ENCODE measurements around the gene NRF1. TPM values are rescaled to one million over a fixed set of nuclear protein-coding genes. Genes with fewer than 3 reads are reported as not detected.

The NRF1 gene
- total and polyA plus RNA-seq, 9 donors, result 11.5 to 33.5 (median 21.7) TPM

- Histone ChIP-seq H3K9me3 (no peaks in the 10 kb centered on the region), H3K4me1 (ENCODE audit: insufficient read depth) (peaks cover 8% of the 10 kb centered on the region), H3K27ac (no peak overlapping the region), H3K27me3 (peaks cover 14% of the 10 kb centered on the region), H3K36me3 (no peaks in the 10 kb centered on the region), H3K4me3 (no peak overlapping the region)
- intact Hi-C loops (cut with DNase I), result no loop called here
- DNase-seq, result no peak
- TF ChIP-seq EP300 (IDR thresholded peaks at IDR 0.05) (no peak), POLR2A (IDR thresholded peaks at IDR 0.05) (no peak), CTCF (IDR thresholded peaks at IDR 0.05) (no peak)
- WGBS, 3 donors, result 2 to 3% (median 3%) methylated on average over 62 to 73 of the region's 73 CpGs
Observed at GRCh38 chr7:129781928-129782817, 170.7 kb downstream of the NRF1 start.

GRCh38 chr7:129782818-129783583 lies 171.5 kb downstream of the NRF1 start:
- no peaks in the 10 kb centered on the region for H3K9me3 ChIP-seq
- no peak overlapping the region for H3K27ac ChIP-seq
- peaks cover 8% of the 10 kb centered on the region for H3K4me1 ChIP-seq (ENCODE audit: insufficient read depth)
- 6 to 8% (median 7%) methylated on average over 42 of the region's 42 CpGs for WGBS, 3 donors
- intact Hi-C loops (cut with DNase I), result no loop called here
- no peak overlapping the region for H3K4me3 ChIP-seq
- H3K27me3 ChIP-seq, result peaks cover 14% of the 10 kb centered on the region
- no peak for DNase-seq
- H3K36me3 ChIP-seq, result no peaks in the 10 kb centered on the region
- TF ChIP-seq EP300 (IDR thresholded peaks at IDR 0.05), result no peak
- TF ChIP-seq CTCF (IDR thresholded peaks at IDR 0.05), result no peak
- no peak for TF ChIP-seq POLR2A (IDR thresholded peaks at IDR 0.05)

- TF ChIP-seq POLR2A (IDR thresholded peaks at IDR 0.05), result no peak
- H3K4me1 ChIP-seq (ENCODE audit: insufficient read depth), result peaks cover 6% of the 10 kb centered on the region
- no peak overlapping the region for H3K27ac ChIP-seq
- H3K9me3 ChIP-seq, result no peaks in the 10 kb centered on the region
- intact Hi-C loops (cut with DNase I), result no loop called here
- peaks cover 14% of the 10 kb centered on the region for H3K27me3 ChIP-seq
- DNase-seq, result no peak
- no peaks in the 10 kb centered on the region for H3K36me3 ChIP-seq
- 12 to 16% (median 13%) methylated on average over 10 of the region's 10 CpGs for WGBS, 3 donors
- H3K4me3 ChIP-seq, result no peak overlapping the region
Observed at GRCh38 chr7:129783584-129783919, 172.0 kb downstream of the NRF1 start.

- Histone ChIP-seq H3K4me1 (ENCODE audit: insufficient read depth) (peaks cover 3% of the 10 kb centered on the region), H3K9me3 (no peaks in the 10 kb centered on the region), H3K36me3 (no peaks in the 10 kb centered on the region), H3K27me3 (peaks cover 10% of the 10 kb centered on the region), H3K27ac (no peak overlapping the region), H3K4me3 (no peak overlapping the region)
- no peak for DNase-seq
- 15 to 19% (median 16%) methylated on average over 25 of the region's 25 CpGs for WGBS, 3 donors
- intact Hi-C loops (cut with DNase I), result no loop called here
- TF ChIP-seq EP300 (IDR thresholded peaks at IDR 0.05) (no peak), POLR2A (IDR thresholded peaks at IDR 0.05) (no peak), CTCF (IDR thresholded peaks at IDR 0.05) (no peak)
Observed at GRCh38 chr7:129784437-129784782, 172.9 kb downstream of the NRF1 start.

Data from ovary (tissue), 9 donors.